Mucosa of rectum (tissue), 2 donors: Measurements from ENCODE around the gene COL8A2.

Source experiments
- H3K27ac ChIP-seq, 2 donors: one replicate each; pipeline ENCODE4 v1.7.0; 2013; ENCODE audit warnings: inconsistent platforms in 2 of 2, low read depth in 2 of 2, low read length in 2 of 2
- H3K27me3 ChIP-seq, 2 donors: one replicate each; pipeline ENCODE4 v1.7.0; 2013; ENCODE audit warnings: low read length in 2 of 2; ENCODE audit not compliant: control insufficient read depth in 2 of 2, insufficient read depth in 2 of 2
- H3K36me3 ChIP-seq, 2 donors: one replicate each; pipeline ENCODE4 v1.7.0; 2013; ENCODE audit warnings: low read length in 2 of 2; ENCODE audit not compliant: control insufficient read depth in 2 of 2, insufficient read depth in 2 of 2
- H3K4me1 ChIP-seq, 2 donors: one replicate each; pipeline ENCODE4 v1.7.0; 2013; ENCODE audit warnings: low read length in 2 of 2, mild to moderate bottlenecking in 1 of 2; ENCODE audit not compliant: control insufficient read depth in 2 of 2, insufficient read depth in 2 of 2
- H3K4me3 ChIP-seq, 2 donors: one replicate each; pipeline ENCODE4 v1.7.0; 2013; ENCODE audit warnings: low read length in 2 of 2
- H3K9ac ChIP-seq, 2 donors: one replicate each; pipeline ENCODE4 v1.7.0; 2013; ENCODE audit warnings: low read length in 2 of 2, low read depth in 1 of 2, mild to moderate bottlenecking in 1 of 2
- H3K9me3 ChIP-seq, 2 donors: one replicate each; pipeline ENCODE4 v1.7.0; 2013; ENCODE audit warnings: low read length in 2 of 2; ENCODE audit not compliant: control insufficient read depth in 2 of 2
- donor health status: healthy.
- donor health status: Normal muscosa, but diverticular disease.

Gene COL8A2

DNA sequence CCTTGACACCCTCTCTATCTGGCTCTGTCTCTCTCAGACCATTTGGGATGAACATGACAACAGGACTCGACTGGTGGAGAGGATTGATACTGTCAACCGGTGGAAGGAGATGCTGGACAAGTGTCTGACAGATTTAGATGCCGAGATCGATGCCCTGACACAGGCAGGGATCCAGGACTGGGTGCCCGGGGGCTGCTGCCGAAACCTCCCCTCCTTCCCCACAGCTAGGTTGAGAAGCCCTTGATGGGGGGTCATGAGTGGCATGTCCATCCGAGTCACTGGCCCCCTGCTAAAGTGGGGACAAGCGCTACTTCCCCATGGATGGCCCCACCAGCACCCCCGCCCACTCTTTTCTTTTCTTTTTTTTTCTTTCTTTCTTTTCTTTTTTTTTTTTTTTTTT, 39.9 kb downstream of the COL8A2 start:
- no peak overlapping the region for H3K27ac ChIP-seq
- no peaks in the 10 kb centered on the region for H3K9me3 ChIP-seq
- no peak overlapping the region for H3K4me3 ChIP-seq
- H3K4me1 ChIP-seq = peaks cover 13% of the 10 kb centered on the region in 2 donors
- peaks cover 5 to 9% of the 10 kb centered on the region in 2 donors for H3K27me3 ChIP-seq
- H3K36me3 ChIP-seq = no peaks in the 10 kb centered on the region
- no peak overlapping the region for H3K9ac ChIP-seq

DNA sequence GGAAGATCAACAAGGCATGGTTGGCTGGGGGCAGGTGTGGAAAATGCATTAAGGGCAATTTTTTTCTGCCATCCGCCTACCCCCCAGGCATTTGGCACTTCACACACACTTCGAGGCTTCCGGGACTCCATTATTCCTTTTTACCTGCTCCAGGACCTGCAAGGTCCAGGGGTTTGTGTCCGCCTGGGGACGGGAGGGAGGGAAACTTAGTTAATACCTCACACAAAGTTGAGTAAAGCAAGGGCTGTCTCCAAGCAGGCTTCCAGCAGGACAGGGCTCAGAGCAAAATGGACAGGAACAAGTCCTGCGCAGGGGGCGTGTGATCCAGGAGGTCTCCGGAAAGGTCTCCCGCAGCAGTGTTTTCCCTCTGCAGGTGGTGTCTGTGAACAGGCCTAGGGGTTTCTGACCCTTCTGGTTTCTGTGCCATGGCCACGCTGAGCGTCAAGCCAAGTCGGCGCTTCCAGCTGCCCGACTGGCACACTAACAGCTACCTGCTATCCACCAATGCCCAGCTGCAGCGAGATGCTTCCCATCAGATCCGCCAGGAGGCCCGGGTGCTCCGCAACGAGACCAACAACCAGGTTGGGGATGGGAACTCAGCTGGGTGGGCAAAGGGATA, 40.4 kb downstream of the COL8A2 start:
- no peak overlapping the region for H3K27ac ChIP-seq
- peaks cover 8 to 10% of the 10 kb centered on the region in 2 donors for H3K4me1 ChIP-seq
- H3K36me3 ChIP-seq = no peaks in the 10 kb centered on the region
- peak overlapping the region; percentile 2 to 6 for H3K9ac ChIP-seq
- peaks cover 5 to 9% of the 10 kb centered on the region in 2 donors for H3K27me3 ChIP-seq
- H3K4me3 ChIP-seq = peak overlapping the region; percentile 37 to 39
- H3K9me3 ChIP-seq = no peaks in the 10 kb centered on the region

DNA sequence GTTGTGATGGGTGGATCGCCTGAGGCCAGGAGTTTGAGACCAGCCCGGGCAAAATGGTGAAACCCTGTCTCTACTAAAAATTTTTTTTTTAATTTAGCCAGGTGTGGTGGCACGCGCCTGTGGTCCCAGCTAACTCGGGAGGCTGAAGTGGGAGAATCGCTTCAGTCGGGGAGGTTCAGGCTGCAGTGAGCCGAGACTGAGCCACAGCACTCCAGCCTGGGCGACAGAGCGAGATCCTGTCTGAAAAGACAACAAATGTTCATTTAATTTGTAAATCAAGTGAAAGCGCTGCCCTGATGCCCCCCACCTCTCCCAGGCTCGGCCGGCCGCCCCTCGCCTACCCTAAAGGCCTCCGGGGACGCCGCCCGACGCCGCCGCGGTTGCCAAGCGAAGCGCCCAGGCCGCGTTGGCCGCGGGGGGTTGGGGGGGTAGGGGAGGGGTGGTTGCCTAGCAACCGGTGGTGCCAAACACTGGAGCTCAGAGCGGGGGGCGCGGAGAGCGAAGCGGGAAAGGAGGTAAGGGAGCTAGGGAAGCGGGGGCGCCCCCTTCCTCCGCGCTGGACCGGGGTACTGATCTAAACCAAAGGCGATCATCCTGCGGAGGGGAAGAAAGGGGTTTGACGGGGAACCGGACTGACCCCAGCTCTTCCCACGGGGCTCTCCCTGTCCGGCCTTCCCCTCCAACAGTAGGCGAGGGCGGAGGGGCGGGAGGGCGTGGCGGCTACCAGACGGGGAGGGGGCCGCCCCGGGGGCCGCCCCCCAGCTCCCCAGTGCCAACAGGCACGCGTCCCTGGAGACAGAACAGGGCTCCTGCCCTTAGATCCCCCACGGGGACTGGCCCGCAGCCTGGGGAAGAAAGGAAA, 41.2 kb downstream of the COL8A2 start, which contains the start of gene TEKT2:
TEKT2 (plus strand) TSS at position 460 of the 862 bp plus-strand sequence. CDS start 828 bp downstream, outside the sequence.
- Histone ChIP-seq H3K4me1 (peaks cover 4 to 6% of the 10 kb centered on the region in 2 donors), H3K27me3 (peaks cover 5 to 9% of the 10 kb centered on the region in 2 donors), H3K27ac (no peak within 1 kb of the TSS), H3K36me3 (no peaks in the 10 kb centered on the region), H3K4me3 (peak within 1 kb of the TSS; percentile 37 to 39), H3K9ac (peak within 1 kb of the TSS; percentile 2 to 6), H3K9me3 (no peaks in the 10 kb centered on the region)

DNA sequence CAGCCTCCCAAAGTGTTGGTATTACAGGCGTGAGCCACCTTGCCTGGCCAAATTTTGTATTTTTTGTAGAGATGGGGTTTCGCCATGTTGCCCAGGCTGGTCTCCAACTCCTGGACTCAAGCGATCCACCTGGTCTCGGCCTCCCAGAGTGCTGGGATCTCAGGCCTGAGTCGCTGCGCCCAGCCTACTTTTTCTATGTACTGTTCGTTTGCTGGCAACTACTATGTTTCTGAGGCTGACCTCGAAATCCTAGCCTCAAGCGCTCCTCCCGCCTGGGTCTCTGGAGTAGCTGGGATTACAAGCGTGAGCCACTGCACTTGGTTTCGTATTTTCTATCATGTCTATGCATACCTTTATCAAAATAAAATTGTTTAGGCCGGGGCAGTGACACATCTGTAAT, 41.8 kb downstream of the COL8A2 start:
- H3K36me3 ChIP-seq = no peaks in the 10 kb centered on the region
- H3K9ac ChIP-seq = no peak overlapping the region
- H3K4me1 ChIP-seq = peaks cover 1 to 3% of the 10 kb centered on the region in 2 donors
- H3K27me3 ChIP-seq = peaks cover 5 to 9% of the 10 kb centered on the region in 2 donors
- no peaks in the 10 kb centered on the region for H3K9me3 ChIP-seq
- no peak overlapping the region for H3K4me3 ChIP-seq
- H3K27ac ChIP-seq = no peak overlapping the region

- H3K4me3 ChIP-seq = no peak overlapping the region
- no peaks in the 10 kb centered on the region for H3K9me3 ChIP-seq
- no peaks in the 10 kb centered on the region for H3K4me1 ChIP-seq
- H3K36me3 ChIP-seq = no peaks in the 10 kb centered on the region
- H3K27me3 ChIP-seq = peaks cover 5 to 9% of the 10 kb centered on the region in 2 donors
- no peak overlapping the region for H3K27ac ChIP-seq
- H3K9ac ChIP-seq = no peak overlapping the region
Observed at GRCh38 chr1:36081926-36082485, 43.0 kb downstream of the COL8A2 start.

- H3K36me3 ChIP-seq = no peaks in the 10 kb centered on the region
- peaks cover 5 to 9% of the 10 kb centered on the region in 2 donors for H3K27me3 ChIP-seq
- no peak overlapping the region for H3K4me3 ChIP-seq
- no peaks in the 10 kb centered on the region for H3K4me1 ChIP-seq
- no peak overlapping the region for H3K27ac ChIP-seq
- H3K9ac ChIP-seq = no peak overlapping the region
- no peaks in the 10 kb centered on the region for H3K9me3 ChIP-seq
Observed at GRCh38 chr1:36080801-36081200, 44.2 kb downstream of the COL8A2 start.

- no peak overlapping the region for H3K9ac ChIP-seq
- H3K4me3 ChIP-seq = no peak overlapping the region
- H3K27me3 ChIP-seq = peaks cover 5 to 9% of the 10 kb centered on the region in 2 donors
- H3K27ac ChIP-seq = no peak overlapping the region
- H3K9me3 ChIP-seq = no peaks in the 10 kb centered on the region
- no peaks in the 10 kb centered on the region for H3K4me1 ChIP-seq
- no peaks in the 10 kb centered on the region for H3K36me3 ChIP-seq
Observed at GRCh38 chr1:36080236-36080635, 44.8 kb downstream of the COL8A2 start.

- H3K4me3 ChIP-seq = no peak overlapping the region
- no peak overlapping the region for H3K27ac ChIP-seq
Observed at GRCh38 chr1:36076979-36077573, 47.9 kb downstream of the COL8A2 start.

DNA sequence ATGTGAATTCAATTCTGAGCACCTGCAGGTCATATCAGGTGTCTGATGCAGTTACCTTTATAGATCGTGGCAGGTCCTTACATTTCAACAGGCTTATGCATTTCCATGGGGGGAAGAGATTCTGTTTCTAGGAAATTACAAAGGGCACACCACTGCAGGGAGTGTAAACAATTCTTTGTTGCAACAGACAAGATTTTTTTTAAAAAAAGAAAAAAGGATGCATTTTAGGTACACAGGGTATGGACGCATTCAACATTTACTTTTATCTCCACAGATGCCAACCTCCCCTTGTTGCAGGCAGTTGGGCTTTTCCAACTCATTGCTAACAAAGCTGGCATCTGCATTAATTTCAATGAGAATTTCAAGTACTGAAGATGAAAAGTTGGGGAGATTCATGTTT, 54.7 kb downstream of the COL8A2 start:
- no peaks in the 10 kb centered on the region for H3K36me3 ChIP-seq
- H3K27me3 ChIP-seq = no peaks in the 10 kb centered on the region
- no peak overlapping the region for H3K27ac ChIP-seq
- no peak overlapping the region for H3K4me3 ChIP-seq
- H3K9me3 ChIP-seq = no peaks in the 10 kb centered on the region
- H3K4me1 ChIP-seq = no peaks in the 10 kb centered on the region
- H3K9ac ChIP-seq = no peak overlapping the region

More at GRCh38 chr1:36076979-36077573, 47.9 kb downstream of the COL8A2 start:
- Histone ChIP-seq H3K4me1 (no peaks in the 10 kb centered on the region), H3K9me3 (no peaks in the 10 kb centered on the region), H3K36me3 (no peaks in the 10 kb centered on the region), H3K27me3 (no peaks in the 10 kb centered on the region), H3K9ac (no peak overlapping the region)

- Histone ChIP-seq H3K4me3 (no peak overlapping the region), H3K4me1 (no peaks in the 10 kb centered on the region), H3K9ac (no peak overlapping the region), H3K36me3 (no peaks in the 10 kb centered on the region), H3K27me3 (no peaks in the 10 kb centered on the region), H3K9me3 (no peaks in the 10 kb centered on the region), H3K27ac (no peak overlapping the region)
Observed at GRCh38 chr1:36068866-36069265, 56.2 kb downstream of the COL8A2 start.
